PC-9 (cell line): ENCODE measurements around the gene RPL28. TPM values are rescaled to one million over a fixed set of nuclear protein-coding genes. Genes with fewer than 3 reads are reported as not detected.
"Not testable (repeated sequence)": the region's sequence is repeated elsewhere in the genome, so short reads cannot be mapped to it uniquely, and the experiment has no call there.

Experiments used
- BruUV-seq: library from RNA; stranded (reverse); fragments of 400-500 nt; replicated peaks from 2 replicates; lab custom pipeline; 2021; lab: Mats Ljungman, UMichigan
- CTCF ChIA-PET: fragments of 300-600 bp; sonication (Branson Sonifier 250); formaldehyde crosslinking; loops from one replicate; lab custom pipeline; 2022; ENCODE audit warnings: antibody characterized with exemption; lab: Charles Lee
- POLR2A ChIA-PET: fragments of 300-600 bp; sonication (Branson Sonifier 250); formaldehyde crosslinking; loops from one replicate; lab custom pipeline; 2022; ENCODE audit warnings: antibody characterized with exemption; ENCODE audit not compliant: unreplicated experiment; lab: Charles Lee
- DNase-seq, 2 experiments: peaks; one replicate each; pipeline versions ENCODE4 v3.0.0 to v3.0.0-alpha.2; 2015 to 2022; ENCODE audit warnings: mixed read lengths in 1 of 2
- H2AFZ ChIP-seq: fragments of 200-600 bp; sonication (generic); 2 replicates; pipeline ENCODE4 v1.8.1; 2017; ENCODE audit warnings: antibody characterized with exemption
- H3F3A ChIP-seq: fragments of 200-600 bp; sonication (generic); 2 replicates; pipeline ENCODE4 v1.8.1; 2017; ENCODE audit warnings: antibody characterized with exemption, mild to moderate bottlenecking, low read depth; ENCODE audit not compliant: insufficient read depth
- H3K27ac ChIP-seq: fragments of 200-600 bp; sonication (generic); 2 replicates; pipeline ENCODE4 v1.6.1; 2016; ENCODE audit warnings: mixed run types
- H3K27me3 ChIP-seq: fragments of 200-600 bp; sonication (generic); 2 replicates; pipeline ENCODE4 v1.6.1; 2016; ENCODE audit warnings: low read depth, mixed run types; ENCODE audit not compliant: insufficient read depth
- H3K36me3 ChIP-seq: fragments of 200-600 bp; sonication (generic); 2 replicates; pipeline ENCODE4 v1.6.1; 2016; ENCODE audit warnings: low read depth, mixed run types
- H3K4me1 ChIP-seq: fragments of 200-600 bp; sonication (generic); replicated peaks from 2 replicates; pipeline ENCODE4 v1.6.1; 2016; ENCODE audit warnings: mixed run types; ENCODE audit not compliant: insufficient read depth
- H3K4me2 ChIP-seq: fragments of 200-600 bp; sonication (generic); 2 replicates; pipeline ENCODE4 v1.6.1; 2017; ENCODE audit warnings: mixed run types
- H3K4me3 ChIP-seq: fragments of 200-600 bp; sonication (generic); 2 replicates; pipeline ENCODE4 v1.6.1; 2016; ENCODE audit warnings: mixed run types
- H3K79me2 ChIP-seq: fragments of 200-600 bp; sonication (generic); 2 replicates; pipeline ENCODE4 v1.6.1; 2017; ENCODE audit warnings: low read depth, mixed run types
- H3K9me2 ChIP-seq: fragments of 200-600 bp; sonication (generic); 2 replicates; pipeline ENCODE4 v1.8.1; 2017; ENCODE audit warnings: mild to moderate bottlenecking; ENCODE audit not compliant: insufficient read depth
- H3K9me3 ChIP-seq: fragments of 200-600 bp; sonication (generic); 2 replicates; pipeline ENCODE4 v1.8.1; 2016; ENCODE audit warnings: low read depth; ENCODE audit not compliant: insufficient read depth
- H4K20me1 ChIP-seq: fragments of 200-600 bp; sonication (generic); 2 replicates; pipeline ENCODE4 v1.8.1; 2017; ENCODE audit not compliant: insufficient read depth
- EZH2 ChIP-seq: fragments of 200-600 bp; sonication (generic); IDR thresholded peaks from 2 replicates; pipeline ENCODE4 v1.8.0; 2017; ENCODE audit warnings: antibody characterized with exemption, low read depth
- intact Hi-C: fragments of 100-400 bp; cut with micrococcal nuclease; formaldehyde crosslinking; loops from one replicate; pipeline ENCODE4 v1.10.0; 2022; ENCODE audit not compliant: unreplicated experiment
- total RNA-seq: library from RNA; stranded (reverse); gene quantifications from 2 replicates; pipeline ENCODE4 v1.2.3, GENCODE V29; 2021
- TF ChIP-seq, protein P1 (sequence below): fragments of 200-600 bp; sonication (generic); conservative IDR thresholded peaks from 2 replicates; pipeline ENCODE4 v1.6.1; 2017; ENCODE audit warnings: mixed run types, antibody characterized with exemption, mild to moderate bottlenecking, moderate library complexity

Gene RPL28
- total RNA-seq, 1 experiment from 2014 or later, result 2,433 TPM

DNA sequence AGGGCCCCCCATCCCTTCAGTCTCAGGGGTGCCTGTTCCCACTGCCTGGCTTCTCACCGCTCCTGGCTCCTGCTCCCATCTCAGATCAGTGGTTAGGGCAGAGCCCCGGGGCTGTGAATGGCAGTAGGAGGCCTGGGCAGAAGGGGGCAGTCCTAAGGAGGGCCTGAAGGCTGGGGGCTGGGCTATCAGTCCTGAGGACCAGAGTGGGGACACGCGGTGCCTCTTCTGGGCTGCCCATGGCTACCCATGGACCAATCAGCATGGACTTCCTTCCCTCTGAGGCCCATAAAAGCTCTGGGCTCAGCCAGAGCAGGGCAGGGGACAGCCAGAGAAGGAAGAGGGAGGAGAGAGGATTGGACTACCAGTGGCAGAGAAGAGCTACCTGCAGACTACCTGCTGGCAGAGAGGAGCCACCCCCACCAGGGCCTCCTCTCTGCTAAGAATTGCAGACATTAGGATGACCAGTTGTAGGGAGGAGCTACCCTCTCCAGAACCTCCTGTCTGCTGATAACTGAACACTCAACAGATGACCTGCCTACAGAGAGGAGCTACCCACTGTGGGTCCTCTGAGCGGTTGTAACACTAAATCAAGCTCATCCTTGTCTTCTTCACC, 34.0 kb downstream of the RPL28 start:
- peaks cover 45% of the 10 kb centered on the region for H3K27me3 ChIP-seq
- no peak for TF ChIP-seq EZH2
- TF ChIP-seq, protein P1, sequence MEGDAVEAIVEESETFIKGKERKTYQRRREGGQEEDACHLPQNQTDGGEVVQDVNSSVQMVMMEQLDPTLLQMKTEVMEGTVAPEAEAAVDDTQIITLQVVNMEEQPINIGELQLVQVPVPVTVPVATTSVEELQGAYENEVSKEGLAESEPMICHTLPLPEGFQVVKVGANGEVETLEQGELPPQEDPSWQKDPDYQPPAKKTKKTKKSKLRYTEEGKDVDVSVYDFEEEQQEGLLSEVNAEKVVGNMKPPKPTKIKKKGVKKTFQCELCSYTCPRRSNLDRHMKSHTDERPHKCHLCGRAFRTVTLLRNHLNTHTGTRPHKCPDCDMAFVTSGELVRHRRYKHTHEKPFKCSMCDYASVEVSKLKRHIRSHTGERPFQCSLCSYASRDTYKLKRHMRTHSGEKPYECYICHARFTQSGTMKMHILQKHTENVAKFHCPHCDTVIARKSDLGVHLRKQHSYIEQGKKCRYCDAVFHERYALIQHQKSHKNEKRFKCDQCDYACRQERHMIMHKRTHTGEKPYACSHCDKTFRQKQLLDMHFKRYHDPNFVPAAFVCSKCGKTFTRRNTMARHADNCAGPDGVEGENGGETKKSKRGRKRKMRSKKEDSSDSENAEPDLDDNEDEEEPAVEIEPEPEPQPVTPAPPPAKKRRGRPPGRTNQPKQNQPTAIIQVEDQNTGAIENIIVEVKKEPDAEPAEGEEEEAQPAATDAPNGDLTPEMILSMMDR, result no peak
- H3K79me2 ChIP-seq, result no peaks in the 10 kb centered on the region
- BruUV-seq, result no TSS peak
- peak in 1 of 2 experiments; percentile 32 for DNase-seq
- H2AFZ ChIP-seq, result no peak overlapping the region
- H3K9me3 ChIP-seq, result no peaks in the 10 kb centered on the region
- ChIA-PET POLR2A (no interaction called here), CTCF (interaction anchor here (0.6 to 1.8 kb wide), 2 partner anchors 84 to 834 kb away, joined by 3 to 6 read pairs; no protein-coding TSS in a partner anchor)
- no peak overlapping the region for H3K4me3 ChIP-seq
- no peak overlapping the region for H3K27ac ChIP-seq
- peaks cover 8% of the 10 kb centered on the region; the same call in 1 of the 2 replicates for H3F3A ChIP-seq
- H3K4me2 ChIP-seq, result no peak overlapping the region
- no peaks in the 10 kb centered on the region for H3K4me1 ChIP-seq
- intact Hi-C loops, result loop anchor here (5.0 kb wide), 2 partner anchors 83 to 537 kb away; no protein-coding TSS in a partner anchor
- no peaks in the 10 kb centered on the region for H3K9me2 ChIP-seq
- no peaks in the 10 kb centered on the region; the same call in 1 of the 2 replicates for H4K20me1 ChIP-seq
- H3K36me3 ChIP-seq, result no peaks in the 10 kb centered on the region

DNA sequence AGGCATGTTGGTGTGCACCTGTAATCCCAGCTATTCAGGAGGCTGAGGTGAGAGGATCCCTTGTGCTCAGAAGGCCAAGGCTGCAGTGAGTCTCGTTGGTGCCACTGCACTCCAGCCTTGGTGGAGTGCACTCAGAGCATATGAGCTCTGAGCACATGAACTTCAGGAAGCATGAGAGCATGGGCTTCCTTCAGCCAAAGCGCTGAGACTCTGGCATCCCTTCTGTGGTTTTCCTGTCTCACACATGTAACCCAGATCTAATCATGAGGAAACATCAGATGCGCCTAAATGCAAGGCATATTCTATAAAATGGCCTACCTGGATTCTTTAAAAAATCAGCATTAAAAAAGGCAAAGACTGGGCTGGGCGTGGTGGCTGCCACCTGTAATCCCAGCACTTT, 35.5 kb downstream of the RPL28 start:
- H2AFZ ChIP-seq, H3K36me3 ChIP-seq, BruUV-seq, H3K4me3 ChIP-seq, H3K4me1 ChIP-seq, H3K9me2 ChIP-seq, CTCF ChIA-PET, H3K79me2 ChIP-seq, intact Hi-C loops, H3F3A ChIP-seq, H3K27ac ChIP-seq, H4K20me1 ChIP-seq, POLR2A ChIA-PET, H3K9me3 ChIP-seq, H3K4me2 ChIP-seq: not testable (repeated sequence)
- H3K27me3 ChIP-seq, result peaks cover 61% of the 10 kb centered on the region
- peak in 1 of 2 experiments; percentile 16 for DNase-seq

DNA sequence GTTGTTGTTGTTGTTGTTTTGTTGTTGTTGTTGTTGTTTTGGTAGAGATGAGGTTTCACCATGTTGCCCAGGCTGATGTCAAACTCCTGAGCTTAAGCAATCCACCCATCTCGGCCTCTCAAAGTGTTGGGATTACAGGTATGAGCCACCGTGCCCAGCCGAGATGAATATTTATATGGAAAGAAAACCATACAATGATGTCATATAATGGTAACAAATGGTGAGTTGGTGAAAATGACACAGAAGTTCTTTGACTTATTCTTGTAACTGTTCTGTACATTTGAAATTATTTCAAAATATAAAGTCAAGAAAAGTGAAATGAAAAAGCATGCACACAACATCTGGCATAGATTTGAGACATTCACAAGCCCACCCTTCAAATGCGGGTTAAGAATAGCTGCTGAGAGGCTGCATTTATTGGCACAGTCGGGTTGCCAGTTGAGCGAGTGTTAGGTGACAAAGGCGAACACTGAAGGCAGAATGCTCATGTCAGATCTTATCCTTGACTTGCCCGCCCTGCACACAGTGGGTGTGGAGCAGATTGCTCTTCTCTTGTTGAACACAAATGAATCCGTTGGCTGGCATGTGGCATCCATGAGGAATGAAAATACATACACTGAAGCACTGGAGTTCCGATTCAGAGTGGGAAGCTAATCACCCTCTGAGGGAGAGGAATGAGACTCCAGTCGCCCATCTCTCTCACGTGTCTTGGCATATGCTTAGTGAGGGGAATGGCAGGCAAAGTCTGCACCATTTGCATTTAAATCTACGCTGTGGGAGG, 37.7 kb downstream of the RPL28 start:
- intact Hi-C loops, result no loop called here
- Histone ChIP-seq H2AFZ (no peak overlapping the region), H3K79me2 (no peaks in the 10 kb centered on the region), H3K4me2 (no peak overlapping the region), H3K27ac (no peak overlapping the region), H3K4me1 (no peaks in the 10 kb centered on the region), H3K36me3 (no peaks in the 10 kb centered on the region), H3K9me2 (no peaks in the 10 kb centered on the region), H4K20me1 (no peaks in the 10 kb centered on the region; the same call in 1 of the 2 replicates), H3K4me3 (no peak overlapping the region), H3F3A (no peaks in the 10 kb centered on the region), H3K27me3 (peaks cover 76% of the 10 kb centered on the region), H3K9me3 (no peaks in the 10 kb centered on the region)
- ChIA-PET CTCF (no interaction called here), POLR2A (no interaction called here)
- DNase-seq, result no peak
- no TSS peak for BruUV-seq
- TF ChIP-seq, protein P1, result no peak
- TF ChIP-seq EZH2, result no peak
